HepG2 (cell line): ENCODE results near the gene CDK1.

ENCODE experiments used
- ARNT ChIP-seq: fragments of 450-650 bp; IDR thresholded peaks from 2 replicates; pipeline ENCODE4 v1.6.1; 2017
- CAMTA2 ChIP-seq: sonication (generic); formaldehyde crosslinking; IDR thresholded peaks from 2 replicates; pipeline ENCODE4 v1.4.0; 2020; ENCODE audit warnings: mild to moderate bottlenecking, missing genetic modification reagents, borderline replicate concordance
- ERF ChIP-seq: IDR thresholded peaks from 2 replicates; pipeline ENCODE4 v1.6.1; 2018; ENCODE audit warnings: missing biosample characterization, missing genetic modification reagents
- HINFP ChIP-seq: sonication (generic); formaldehyde crosslinking; IDR thresholded peaks from 2 replicates; pipeline ENCODE4 v1.4.0; 2020; ENCODE audit warnings: low read depth, mild to moderate bottlenecking, missing genetic modification reagents
- YY1 ChIP-seq: IDR thresholded peaks from 2 replicates; pipeline ENCODE4 v1.6.1; 2011; ENCODE audit warnings: low read length, low read depth, moderate library complexity, mild to moderate bottlenecking; ENCODE audit not compliant: insufficient read depth, insufficient replicate concordance
- ZFP90 ChIP-seq: sonication (generic); formaldehyde crosslinking; IDR thresholded peaks from 2 replicates; pipeline ENCODE4 v1.8.0; 2022; ENCODE audit warnings: missing genetic modification reagents, mild to moderate bottlenecking, inconsistent platforms, borderline replicate concordance
- ZNF253 ChIP-seq: sonication (generic); formaldehyde crosslinking; IDR thresholded peaks from 2 replicates; pipeline ENCODE4 v1.8.0; 2022; ENCODE audit warnings: mild to moderate bottlenecking, missing genetic modification reagents, borderline replicate concordance
- ZNF317 ChIP-seq: sonication (generic); formaldehyde crosslinking; IDR thresholded peaks from 2 replicates; pipeline ENCODE4 v1.5.0; 2020; ENCODE audit warnings: mild to moderate bottlenecking, missing genetic modification reagents
- ZNF589 ChIP-seq: sonication (generic); formaldehyde crosslinking; conservative IDR thresholded peaks from 2 replicates; pipeline ENCODE4 v1.8.0; 2022; ENCODE audit warnings: mild to moderate bottlenecking, moderate library complexity, missing genetic modification reagents
- ZNF710 ChIP-seq: sonication (generic); formaldehyde crosslinking; IDR thresholded peaks from 2 replicates; pipeline ENCODE4 v1.5.0; 2020; ENCODE audit warnings: mild to moderate bottlenecking, missing genetic modification reagents, borderline replicate concordance
- ZSCAN5A ChIP-seq: sonication (generic); formaldehyde crosslinking; IDR thresholded peaks from 2 replicates; pipeline ENCODE4 v1.8.0; 2022; ENCODE audit warnings: mild to moderate bottlenecking, missing genetic modification reagents, borderline replicate concordance

- TF ChIP-seq ZNF253 (CRISPR knock-in tag): no peak
- no peak for TF ChIP-seq ZFP90 (CRISPR knock-in tag)
- no peak for TF ChIP-seq ZNF317
- TF ChIP-seq YY1: no peak
- TF ChIP-seq ZNF710: no peak
- no peak for TF ChIP-seq HINFP (CRISPR knock-in tag)
- no peak for TF ChIP-seq ZSCAN5A (CRISPR knock-in tag)
- no peak for TF ChIP-seq ERF (CRISPR knock-in tag)
- no peak for TF ChIP-seq CAMTA2 (CRISPR knock-in tag)
- no peak for TF ChIP-seq ZNF589 (CRISPR knock-in tag)
- no peak for TF ChIP-seq ARNT
Measured at GRCh38 chr10:60732807-60733516, 45.3 kb upstream of the CDK1 start.
